Fibroblast of the aortic adventitia (primary cell): Measurements from ENCODE around the gene RFLNA. TPM values are rescaled to one million over a fixed set of nuclear protein-coding genes. Genes with fewer than 3 reads are reported as not detected.

Experiments
- DNase-seq: peaks from one replicate; pipeline ENCODE4 v3.0.0-alpha.2; 2010; ENCODE audit warnings: low read depth
- H3K4me3 ChIP-seq: 2 replicates; pipeline ENCODE4 v1.5.1; 2011; ENCODE audit warnings: low read depth, mild to moderate bottlenecking, control low read depth, low read length, moderate library complexity
- CTCF ChIP-seq: IDR thresholded peaks from 2 replicates; pipeline ENCODE4 v1.5.1; 2011; ENCODE audit warnings: mild to moderate bottlenecking, low read length, control low read depth, inconsistent platforms; ENCODE audit not compliant: insufficient read depth
- total RNA-seq: library from RNA; depleted of rRNA; stranded (reverse); fragments of >200 nt; gene quantifications from 2 replicates; pipeline ENCODE4 v1.2.3, GENCODE V29; 2012; ENCODE audit warnings: low replicate concordance

The RFLNA gene
- total RNA-seq, 1 donor, result 0.45 TPM

GRCh38 chr12:124347805-124348658, 53.1 kb downstream of the RFLNA start:
- TF ChIP-seq CTCF, result peak; percentile 58
- no peak for DNase-seq
- H3K4me3 ChIP-seq, result no peak overlapping the region

GRCh38 chr12:124348659-124349380, 53.9 kb downstream of the RFLNA start:
- no peak for DNase-seq
- no peak for TF ChIP-seq CTCF

GRCh38 chr12:124350491-124350890, 55.6 kb downstream of the RFLNA start:
- DNase-seq, result no peak
- no peak for TF ChIP-seq CTCF

More at GRCh38 chr12:124348659-124349380, 53.9 kb downstream of the RFLNA start:
- H3K4me3 ChIP-seq, result no peak overlapping the region

GRCh38 chr12:124351422-124351821, 56.5 kb downstream of the RFLNA start:
- no peak overlapping the region for H3K4me3 ChIP-seq
- DNase-seq, result no peak
- no peak for TF ChIP-seq CTCF

More at GRCh38 chr12:124350491-124350890, 55.6 kb downstream of the RFLNA start:
- no peak overlapping the region for H3K4me3 ChIP-seq

GRCh38 chr12:124352257-124352656, 57.4 kb downstream of the RFLNA start:
- no peak overlapping the region for H3K4me3 ChIP-seq
- DNase-seq, result no peak
- no peak for TF ChIP-seq CTCF

GRCh38 chr12:124352839-124353238, 57.9 kb downstream of the RFLNA start:
- no peak overlapping the region for H3K4me3 ChIP-seq
- peak; percentile 11 for DNase-seq
- no peak for TF ChIP-seq CTCF
